ENCODE measurements around the gene MYCBPAP.
"Not testable (repeated sequence)": the region's sequence is repeated elsewhere in the genome, so short reads cannot be mapped to it uniquely, and the experiment has no call there.

Gene MYCBPAP

DNA sequence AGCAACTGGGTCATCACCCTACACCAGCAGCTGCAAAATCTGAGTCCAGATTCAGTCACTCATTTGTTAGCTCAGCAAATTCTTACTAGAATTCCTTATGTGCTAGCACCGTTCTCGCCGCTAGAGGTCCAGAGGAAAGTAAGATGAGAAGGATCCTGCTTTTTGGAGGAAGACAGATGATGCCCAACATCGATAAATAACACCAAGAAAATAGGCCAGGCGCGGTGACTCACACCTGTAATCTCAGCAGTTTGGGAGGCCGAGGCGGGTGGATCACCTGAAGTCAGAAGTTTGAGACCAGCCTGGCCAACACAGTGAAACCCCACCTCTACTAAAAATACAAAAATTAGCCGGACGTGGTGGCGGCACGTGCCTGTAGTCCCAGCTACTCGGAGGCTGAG lies 35.5 kb upstream of the MYCBPAP start:
- peak; percentile 69 for DNase-seq

DNA sequence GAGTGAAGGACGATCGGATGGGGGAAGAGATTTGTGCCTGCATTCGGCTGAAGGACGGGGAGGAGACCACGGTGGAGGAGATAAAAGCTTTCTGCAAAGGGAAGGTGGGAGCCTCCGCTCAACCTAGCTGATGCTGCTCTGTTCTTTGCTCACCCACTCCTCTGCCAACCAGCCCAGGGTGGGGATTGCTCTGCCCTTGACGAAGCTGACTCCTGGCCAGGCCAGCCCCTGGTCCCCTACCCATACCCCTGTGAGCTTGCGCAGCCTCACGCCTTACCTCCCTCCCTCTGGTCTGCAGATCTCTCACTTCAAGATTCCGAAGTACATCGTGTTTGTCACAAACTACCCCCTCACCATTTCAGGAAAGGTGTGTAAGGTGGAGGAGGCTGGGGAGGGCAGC lies 34.3 kb upstream of the MYCBPAP start:
- no peak for DNase-seq

DNA sequence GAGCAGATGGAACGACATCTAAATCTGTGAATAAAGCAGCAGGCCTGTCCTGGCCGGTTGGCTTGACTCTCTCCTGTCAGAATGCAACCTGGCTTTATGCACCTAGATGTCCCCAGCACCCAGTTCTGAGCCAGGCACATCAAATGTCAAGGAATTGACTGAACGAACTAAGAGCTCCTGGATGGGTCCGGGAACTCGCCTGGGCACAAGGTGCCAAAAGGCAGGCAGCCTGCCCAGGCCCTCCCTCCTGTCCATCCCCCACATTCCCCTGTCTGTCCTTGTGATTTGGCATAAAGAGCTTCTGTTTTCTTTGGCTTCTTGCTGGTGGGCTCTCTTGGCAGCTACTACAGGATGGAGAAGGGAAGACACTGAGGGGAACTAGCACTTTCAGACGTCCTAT lies 33.7 kb upstream of the MYCBPAP start:
- DNase-seq, result no peak

DNA sequence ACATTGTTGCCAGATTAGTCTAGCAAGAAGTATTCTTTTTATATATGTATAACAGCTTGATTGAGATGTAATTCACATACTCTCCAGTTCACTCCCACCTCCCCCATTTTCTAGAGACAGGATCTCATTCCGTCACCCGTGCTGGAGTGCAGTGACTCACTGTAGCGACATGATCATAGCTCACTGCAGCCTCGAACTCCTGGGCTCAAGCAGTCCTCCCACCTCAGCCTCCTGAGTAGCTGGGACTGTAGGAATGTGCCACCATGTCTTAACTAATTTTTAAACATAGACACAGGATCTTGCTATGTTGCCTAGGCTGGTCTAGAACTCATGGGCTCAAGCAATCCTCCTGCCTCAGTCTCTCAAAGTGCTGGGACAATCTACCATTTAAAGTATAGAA lies 32.9 kb upstream of the MYCBPAP start:
- DNase-seq, result no peak

DNA sequence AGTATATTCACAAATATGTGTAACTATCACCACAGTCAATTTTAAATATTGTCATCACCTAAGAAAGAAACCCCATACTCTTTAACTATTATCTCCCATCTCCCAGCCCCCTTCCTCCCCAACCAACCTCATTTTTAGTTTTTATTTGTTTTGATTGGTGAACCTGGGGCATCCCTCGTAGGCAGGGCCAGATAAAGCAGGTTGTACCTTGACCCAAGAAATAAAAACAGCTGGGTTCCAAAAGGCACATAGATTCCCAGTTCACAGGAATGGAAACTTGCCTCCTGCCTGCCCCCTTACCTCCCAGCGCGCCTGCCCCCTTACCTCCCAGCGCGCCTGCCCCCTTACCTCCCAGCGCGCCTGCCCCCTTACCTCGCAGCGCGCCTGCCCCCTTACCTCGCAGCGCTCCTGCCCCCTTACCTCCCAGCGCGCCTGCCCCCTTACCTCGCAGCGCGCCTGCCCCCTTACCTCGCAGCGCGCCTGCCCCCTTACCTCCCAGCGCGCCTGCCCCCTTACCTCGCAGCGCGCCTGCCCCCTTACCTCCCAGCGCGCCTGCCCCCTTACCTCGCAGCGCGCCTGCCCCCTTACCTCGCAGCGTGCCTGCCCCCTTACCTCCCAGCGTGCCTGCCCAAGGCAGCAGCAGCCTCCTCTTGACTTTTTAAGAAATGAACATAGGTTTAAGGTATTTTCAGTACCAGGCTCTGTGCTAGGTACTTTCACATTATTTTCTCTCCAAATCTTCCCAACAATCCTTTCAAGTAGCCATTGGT lies 32.3 kb upstream of the MYCBPAP start:
- not testable (repeated sequence) for DNase-seq

DNA sequence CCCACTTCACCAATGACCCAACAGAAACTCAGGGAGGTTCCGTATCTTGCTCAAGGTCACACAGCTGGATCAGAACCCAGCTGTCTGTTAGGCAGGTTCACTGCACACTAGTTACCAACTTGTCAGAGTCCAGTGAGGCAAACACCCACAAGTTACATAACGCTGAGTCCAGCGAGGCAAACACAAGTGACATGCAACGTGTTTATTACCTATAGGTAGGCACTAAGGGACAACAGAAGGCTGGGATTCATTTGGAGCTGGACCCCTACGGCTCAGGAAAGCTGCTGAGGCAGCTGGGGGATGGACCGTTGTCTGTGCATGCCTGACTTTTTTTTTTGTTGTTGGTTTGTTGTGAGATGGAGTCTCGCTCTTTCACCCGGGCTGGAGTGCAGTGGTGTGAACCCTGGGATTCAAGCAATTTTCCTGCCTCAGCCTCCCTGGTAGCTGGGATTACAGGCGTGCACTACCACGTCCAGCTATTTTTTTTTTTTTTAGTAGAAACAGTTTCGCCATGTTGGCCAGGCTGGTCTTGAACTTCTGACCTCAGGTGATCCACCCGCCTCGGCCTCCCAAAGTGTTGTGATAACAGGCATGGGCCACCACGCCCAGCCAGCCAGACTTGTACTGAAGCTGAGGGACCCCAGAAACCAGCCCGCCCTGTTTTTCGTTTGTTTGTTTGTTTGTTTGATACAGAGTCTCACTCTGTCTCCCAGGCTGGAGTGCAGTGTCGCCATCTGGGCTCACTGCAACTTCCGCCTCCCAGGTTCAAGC lies 31.5 kb upstream of the MYCBPAP start:
- DNase-seq, result no peak

DNA sequence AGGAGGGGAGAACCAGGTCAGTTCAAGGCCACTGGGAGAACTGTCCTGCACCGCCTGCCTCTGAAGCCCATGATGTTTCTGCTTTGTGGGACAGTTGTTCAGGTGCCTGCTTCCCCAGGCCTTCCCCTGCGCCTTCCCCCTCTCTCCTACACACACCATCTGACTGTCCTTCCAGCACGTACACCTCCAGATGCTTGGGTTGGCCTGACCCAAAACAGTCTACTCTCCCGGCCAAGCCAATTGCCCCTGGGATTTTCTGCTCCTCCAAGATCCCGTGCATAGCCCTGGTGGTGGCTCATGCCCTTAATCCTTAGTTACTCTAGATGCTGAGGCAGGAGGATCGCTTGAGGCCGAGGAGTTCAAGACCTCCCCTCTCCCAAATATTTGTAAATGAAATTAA lies 30.3 kb upstream of the MYCBPAP start:
- DNase-seq, result no peak

DNA sequence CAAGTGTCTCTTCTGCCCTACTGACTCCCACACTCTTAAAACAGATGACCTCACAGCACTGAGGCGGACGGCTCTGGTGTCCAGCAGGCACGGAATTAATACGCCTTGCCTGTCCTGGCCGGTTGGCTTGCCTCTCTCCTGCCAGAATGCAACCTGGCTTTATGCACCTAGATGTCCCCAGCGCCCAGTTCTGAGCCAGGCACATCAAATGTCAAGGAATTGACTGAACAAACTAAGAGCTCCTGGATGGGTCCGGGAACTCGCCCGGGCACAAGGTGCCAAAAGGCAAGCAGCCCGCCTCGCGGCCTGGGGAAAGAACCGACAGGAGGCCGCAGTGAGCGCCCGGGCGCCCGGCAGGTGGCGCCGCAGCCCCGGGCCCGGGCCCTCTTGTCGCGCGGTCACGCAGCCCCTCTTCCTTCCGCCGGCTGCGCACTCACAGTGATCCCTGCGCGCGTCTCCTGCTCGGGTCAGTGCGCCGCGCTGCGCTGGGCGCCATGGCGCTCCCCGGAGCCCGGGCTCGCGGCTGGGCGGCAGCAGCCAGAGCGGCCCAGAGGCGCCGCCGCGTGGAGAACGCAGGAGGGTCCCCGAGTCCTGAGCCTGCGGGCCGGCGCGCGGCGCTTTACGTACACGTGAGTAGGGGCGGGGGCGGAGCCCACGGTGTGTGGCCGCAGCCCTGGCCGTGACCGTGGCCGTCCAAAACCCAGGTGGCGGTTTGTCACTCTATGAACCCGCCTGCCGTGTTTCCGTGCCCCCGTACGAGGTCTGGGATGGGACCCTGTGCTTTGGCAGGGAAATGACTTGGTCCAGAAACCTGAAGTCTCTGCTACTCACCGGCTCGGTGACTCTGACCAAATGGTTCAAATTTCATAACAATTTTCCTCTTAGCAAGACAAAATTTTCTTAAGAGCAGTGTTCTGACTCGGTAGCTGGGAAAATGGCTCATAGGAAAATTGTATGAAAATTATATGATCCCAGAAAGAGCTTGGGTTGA lies 29.6 kb upstream of the MYCBPAP start, which contains the start of gene RSAD1:
Gene RSAD1 (plus strand): TSS at position 470 of the 991 bp plus-strand sequence. CDS start 25 bp downstream, at position 495.
- peak; percentile 95 for DNase-seq

DNA sequence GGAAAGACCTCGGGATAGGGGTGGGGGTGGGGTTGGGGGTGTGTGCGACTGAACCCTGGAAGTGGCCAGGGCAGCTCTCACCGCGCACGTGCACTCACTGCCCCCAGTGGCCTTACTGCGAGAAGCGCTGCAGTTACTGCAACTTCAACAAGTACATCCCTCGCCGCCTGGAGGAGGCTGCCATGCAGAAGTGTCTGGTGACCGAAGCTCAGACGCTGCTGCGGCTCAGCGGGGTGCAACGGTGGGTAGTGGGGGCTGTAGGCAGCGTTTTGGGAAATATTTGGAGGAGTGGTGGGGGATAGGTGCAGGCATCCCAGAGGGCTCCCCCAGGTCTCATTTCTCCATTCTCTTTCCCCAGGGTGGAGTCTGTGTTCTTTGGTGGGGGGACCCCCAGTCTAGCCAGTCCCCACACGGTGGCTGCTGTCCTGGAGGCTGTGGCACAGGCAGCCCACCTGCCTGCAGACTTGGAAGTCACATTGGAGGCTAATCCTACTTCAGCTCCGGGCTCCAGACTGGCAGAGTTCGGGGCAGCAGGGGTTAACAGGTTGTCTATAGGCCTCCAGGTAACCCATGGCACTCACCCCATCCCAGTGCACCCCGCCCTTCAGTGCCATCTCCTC lies 28.6 kb upstream of the MYCBPAP start:
- DNase-seq, result peak; percentile 91

DNA sequence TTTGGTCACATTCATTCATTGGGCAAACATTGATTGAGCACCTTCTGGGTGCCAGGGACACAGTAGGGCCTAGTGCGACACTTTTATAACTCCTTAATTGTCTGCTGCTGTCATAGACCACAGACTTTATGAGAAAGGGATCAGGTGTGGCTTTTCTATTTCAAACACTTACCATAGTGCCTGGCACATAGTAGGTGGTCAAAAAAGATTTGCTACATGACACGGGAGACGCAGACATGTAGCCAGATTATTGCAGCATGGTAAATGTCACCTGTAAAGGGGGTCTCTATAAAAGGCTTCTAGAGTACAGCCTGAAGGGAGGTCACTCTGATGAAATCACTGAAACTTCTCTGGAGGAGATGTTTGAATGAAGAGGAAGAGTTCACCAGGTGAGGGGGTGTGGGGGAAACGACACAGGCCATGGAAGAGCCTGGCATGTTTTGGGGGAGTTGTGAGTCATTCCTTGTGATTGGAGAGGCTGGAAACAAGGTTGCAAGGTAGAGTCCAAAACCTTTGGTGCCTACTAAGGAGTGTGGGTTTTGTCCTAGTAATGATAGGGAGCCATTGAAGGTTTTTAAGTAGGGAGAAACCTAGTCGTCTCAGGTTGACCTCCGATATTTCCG lies 28.0 kb upstream of the MYCBPAP start:
- no peak for DNase-seq

DNA sequence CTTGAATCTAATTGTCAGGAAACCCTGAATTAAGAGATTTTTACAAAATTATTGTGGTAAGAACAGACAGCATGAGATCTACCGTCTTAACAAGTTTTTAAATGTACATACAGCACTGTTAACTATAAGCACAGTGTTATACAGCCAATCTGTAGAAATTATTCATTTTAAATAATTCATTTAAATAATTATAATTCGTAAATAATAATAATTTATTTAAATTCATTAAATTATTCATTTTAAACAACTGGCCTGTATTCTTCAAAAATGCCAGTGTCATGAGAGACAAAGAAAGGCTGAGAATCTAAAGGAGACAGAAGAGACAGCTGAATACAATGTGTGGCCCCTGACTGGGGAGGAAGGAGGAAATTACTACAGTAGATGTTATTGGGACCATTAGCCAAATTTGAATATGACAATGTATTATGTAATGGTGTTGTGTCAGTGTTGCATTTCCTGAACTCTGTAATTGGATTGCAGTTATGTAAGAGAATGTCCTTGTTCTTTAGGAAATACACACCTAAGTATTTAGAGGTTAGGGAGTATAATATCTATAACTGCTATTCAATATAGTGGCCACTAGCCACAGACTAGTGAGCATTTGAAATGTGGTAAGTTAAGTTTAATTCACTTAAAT lies 27.3 kb upstream of the MYCBPAP start:
- DNase-seq, result no peak

DNA sequence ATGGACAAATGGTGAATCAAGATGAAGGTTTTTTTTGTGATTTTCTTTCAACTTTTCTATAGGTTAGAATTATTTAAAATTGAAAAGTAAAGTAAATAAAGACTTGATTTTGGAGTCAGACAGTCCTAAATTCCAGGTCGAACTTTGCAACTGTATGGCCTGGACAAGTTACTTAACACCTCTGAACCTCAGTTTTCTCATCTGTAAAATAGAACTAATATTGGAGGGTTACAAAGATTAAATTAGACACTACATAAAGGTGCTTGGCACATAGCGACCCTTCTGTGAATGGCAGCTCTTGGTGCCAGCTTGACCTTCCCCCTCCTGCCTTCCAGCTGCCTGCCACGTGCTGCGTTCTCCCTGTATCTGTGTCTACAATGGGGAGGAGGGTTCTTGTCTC lies 26.6 kb upstream of the MYCBPAP start:
- no peak for DNase-seq

DNA sequence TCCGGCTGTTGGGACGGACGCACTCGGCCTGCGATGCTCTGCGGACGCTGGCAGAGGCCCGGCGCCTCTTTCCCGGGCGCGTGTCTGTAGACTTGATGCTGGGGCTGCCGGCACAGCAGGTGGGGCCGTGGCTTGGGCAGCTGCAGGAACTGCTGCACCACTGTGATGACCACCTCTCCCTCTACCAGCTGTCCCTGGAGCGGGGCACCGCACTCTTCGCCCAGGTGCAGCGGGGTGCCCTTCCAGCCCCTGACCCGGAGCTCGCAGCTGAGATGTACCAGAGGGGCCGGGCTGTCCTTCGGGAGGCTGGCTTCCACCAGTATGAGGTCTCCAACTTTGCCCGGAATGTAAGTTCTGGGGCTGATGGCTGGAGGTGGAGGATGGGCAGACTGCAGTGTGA lies 26.1 kb upstream of the MYCBPAP start:
- no peak for DNase-seq

DNA sequence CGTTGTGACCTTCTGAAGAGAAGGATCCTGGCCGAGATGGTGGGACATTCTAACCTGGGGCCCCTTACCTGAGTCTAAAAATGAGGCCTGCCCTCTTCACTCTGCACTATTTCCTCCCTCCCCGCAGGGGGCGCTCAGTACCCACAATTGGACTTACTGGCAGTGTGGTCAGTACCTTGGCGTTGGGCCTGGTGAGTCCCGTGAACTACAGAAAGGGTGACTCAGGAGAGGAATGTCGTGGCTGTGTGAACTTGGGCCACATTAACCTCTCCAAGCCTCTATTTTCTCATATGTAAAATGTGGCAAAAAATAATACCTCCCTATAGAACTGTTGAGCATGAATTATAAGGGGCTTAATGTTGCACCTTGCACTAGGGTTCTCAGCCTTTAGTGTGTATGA lies 25.7 kb upstream of the MYCBPAP start:
- peak; percentile 85 for DNase-seq

DNA sequence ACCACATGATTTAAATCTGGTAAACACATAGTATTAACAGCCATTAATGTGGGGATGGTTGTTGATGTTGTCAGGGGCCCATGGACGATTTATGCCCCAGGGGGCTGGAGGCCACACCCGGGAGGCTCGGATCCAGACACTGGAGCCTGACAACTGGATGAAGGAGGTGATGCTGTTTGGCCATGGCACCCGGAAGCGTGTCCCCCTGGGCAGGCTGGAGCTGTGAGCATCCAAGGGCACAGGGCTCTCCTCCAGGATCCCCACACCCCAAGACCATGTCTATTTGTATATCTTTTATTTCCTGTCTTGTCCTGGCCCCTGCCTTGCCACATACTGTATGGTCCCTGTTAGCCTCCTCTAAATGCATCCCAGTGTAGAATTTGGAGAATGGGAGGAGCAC lies 25.0 kb upstream of the MYCBPAP start:
- DNase-seq, result no peak

DNA sequence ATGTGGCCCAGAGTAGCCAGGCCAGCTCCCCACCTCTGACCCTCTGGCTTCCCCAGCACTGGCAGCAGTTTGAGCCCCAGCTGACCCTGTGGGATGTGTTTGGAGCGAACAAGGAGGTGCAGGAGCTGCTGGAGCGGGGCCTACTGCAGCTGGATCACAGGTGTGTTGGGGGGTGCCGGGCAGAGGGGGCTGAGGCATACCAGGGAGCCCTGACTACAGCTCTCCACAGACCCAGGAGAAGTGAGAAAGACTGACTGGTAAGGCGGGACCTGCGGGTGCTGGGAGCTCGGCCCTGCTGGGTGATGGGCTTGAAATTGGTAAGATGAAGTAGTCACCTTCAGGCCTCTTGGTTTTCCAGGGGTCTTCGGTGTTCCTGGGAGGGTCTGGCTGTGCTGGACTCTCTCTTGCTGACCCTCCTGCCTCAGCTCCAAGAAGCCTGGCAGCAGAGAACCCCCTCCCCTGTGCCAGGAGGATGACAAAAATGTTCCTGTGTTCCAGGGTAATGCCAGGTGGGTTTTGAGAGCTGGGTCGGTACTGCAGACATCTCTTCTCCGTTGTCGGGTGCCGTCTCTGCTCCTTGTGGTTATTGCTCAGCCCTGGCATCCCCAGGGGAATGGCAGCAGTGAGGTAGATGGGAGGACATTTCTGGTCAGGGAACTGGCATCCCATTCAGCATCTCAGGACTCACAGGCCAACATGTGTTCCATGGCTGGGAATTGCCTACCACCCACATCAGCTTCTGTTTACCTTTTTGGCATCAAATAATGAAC lies 23.7 kb upstream of the MYCBPAP start:
- DNase-seq, result no peak

DNA sequence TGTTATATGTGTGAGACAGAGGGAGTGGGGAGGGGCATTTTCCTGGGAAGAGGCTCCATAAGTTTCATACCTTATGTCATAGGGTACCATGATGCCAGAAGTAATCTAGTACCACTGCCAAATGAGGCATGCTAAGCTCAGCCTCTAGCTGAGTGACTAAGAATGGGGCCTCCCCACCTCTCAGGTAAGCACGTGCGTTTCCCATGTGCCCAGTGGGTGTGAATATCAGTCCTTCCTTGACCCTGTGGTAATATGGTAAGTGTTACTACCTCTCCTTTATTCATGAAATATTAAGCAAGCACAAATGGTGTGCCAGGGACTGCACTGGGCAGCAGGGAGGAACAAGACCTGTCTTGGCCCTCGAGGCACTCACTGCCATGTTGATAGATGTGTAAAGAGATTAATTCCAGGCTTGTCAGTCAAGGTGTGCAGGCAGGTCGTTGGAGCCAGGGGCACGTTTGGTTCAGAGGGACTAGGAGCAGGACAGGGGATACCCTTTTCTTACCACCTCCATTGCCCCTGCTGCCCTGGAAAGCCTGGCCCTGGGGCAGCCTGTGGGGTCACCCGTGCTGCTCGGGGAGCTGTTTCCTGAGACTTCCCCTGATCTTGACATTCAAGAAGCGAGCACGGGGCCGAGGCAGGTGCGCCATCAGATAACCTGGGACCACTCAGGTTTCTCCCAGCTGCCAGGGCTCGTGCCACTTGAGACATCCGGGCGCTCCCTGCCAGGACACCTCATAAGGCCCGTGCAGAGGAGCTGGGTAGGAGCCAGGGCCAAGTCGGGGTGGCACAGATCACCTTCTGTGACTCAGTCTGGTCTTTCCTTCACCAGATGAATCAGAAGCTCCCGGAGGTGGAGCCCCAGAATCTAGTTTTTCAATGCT lies 20.8 kb upstream of the MYCBPAP start:
- no peak for DNase-seq

DNA sequence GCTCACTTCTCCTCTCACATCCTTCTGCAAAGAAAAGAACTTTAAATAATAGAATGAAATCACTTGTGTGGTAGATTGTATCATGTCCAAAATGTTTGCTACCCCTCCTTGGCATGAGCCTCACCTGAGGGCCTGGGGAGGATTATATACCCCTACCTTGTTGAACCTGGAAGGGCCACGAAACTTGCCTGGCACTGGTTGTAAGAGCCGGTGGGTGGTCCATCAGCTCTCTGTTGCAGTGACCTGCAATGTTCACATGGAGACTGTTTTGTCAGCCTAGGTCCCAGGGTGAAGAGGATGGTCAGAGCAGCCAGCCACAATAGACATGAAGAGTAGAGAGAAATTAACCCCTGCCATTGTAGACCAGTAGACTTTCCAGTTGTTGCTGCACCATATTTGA lies 19.4 kb upstream of the MYCBPAP start:
- no peak for DNase-seq

DNA sequence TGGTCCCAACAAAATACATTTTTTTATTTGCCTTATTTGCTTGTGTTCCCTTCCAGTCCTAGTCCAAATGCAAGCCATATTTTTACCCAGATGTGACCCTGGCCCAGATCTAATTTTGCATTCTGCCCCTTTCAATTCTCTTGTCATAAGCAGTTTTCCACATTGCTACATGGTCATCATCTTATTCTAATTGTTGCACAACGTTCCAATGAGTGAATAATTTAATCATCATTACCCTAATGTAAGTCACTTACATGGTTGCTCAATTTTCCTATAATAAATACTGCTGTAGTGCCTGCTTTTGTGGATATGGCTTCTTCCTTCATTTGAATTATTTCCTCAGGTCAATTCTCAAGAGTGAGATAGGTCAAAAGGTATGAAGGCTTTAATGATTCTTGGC lies 16.7 kb upstream of the MYCBPAP start:
- no peak for DNase-seq

DNA sequence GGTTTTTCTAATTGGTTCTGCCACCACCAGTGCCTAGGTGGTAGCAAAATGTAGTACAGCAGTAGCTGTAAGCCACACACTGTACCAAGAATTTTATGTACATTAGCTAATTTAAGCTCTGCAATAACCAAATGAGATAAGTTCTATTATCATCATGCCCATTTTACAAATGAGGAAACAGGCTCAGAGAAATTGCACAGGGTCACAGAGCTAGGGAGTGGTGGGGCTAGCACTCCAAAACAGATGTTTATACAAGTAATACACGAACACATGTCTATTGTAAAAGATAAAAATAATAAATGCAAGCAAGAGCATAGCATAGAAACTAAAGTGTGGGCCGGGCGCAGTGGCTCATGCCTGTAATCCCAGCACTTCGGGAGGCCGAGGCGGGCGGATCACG lies 16.0 kb upstream of the MYCBPAP start:
- no peak for DNase-seq
